ENCODE measurements around the gene ANO1. TPM values are rescaled to one million over a fixed set of nuclear protein-coding genes. Genes with fewer than 3 reads are reported as not detected.

ANO1 gene
- total RNA-seq, 1 donor from 2014 or later: 1.1 TPM

- peak; percentile 57 for DNase-seq (ENCODE audit: low read depth)
- peaks cover 5% of the 10 kb centered on the region for H3K27me3 ChIP-seq (ENCODE audit: control insufficient read depth, insufficient read depth, low read length)
- H3K4me3 ChIP-seq (ENCODE audit: low read depth, low read length): peak overlapping the region; percentile 97
- H3K36me3 ChIP-seq (ENCODE audit: control insufficient read depth, insufficient read depth, low read length): peaks cover 4% of the 10 kb centered on the region
- TF ChIP-seq CTCF (IDR thresholded peaks at IDR 0.05; ENCODE audit: insufficient read depth, low read length, poor library complexity, severe bottlenecking): no peak
Measured at GRCh38 chr11:70203751-70204465, 125.8 kb downstream of the ANO1 start.

- no peak for DNase-seq (ENCODE audit: low read depth)
- no peak for TF ChIP-seq CTCF (IDR thresholded peaks at IDR 0.05; ENCODE audit: insufficient read depth, low read length, poor library complexity, severe bottlenecking)
Measured at GRCh38 chr11:70204466-70204799, 126.3 kb downstream of the ANO1 start.

GRCh38 chr11:70205049-70205725 lies 127.1 kb downstream of the ANO1 start:
- Histone ChIP-seq H3K36me3 (ENCODE audit: control insufficient read depth, insufficient read depth, low read length) (peaks cover 4% of the 10 kb centered on the region), H3K27me3 (ENCODE audit: control insufficient read depth, insufficient read depth, low read length) (no peaks in the 10 kb centered on the region), H3K4me3 (ENCODE audit: low read depth, low read length) (no peak overlapping the region)
- no peak for DNase-seq (ENCODE audit: low read depth)
- no peak for TF ChIP-seq CTCF (IDR thresholded peaks at IDR 0.05; ENCODE audit: insufficient read depth, low read length, poor library complexity, severe bottlenecking)

More at GRCh38 chr11:70204466-70204799, 126.3 kb downstream of the ANO1 start:
- Histone ChIP-seq H3K36me3 (ENCODE audit: control insufficient read depth, insufficient read depth, low read length) (peaks cover 4% of the 10 kb centered on the region), H3K27me3 (ENCODE audit: control insufficient read depth, insufficient read depth, low read length) (peaks cover 3% of the 10 kb centered on the region), H3K4me3 (ENCODE audit: low read depth, low read length) (peak overlapping the region; percentile 97)

GRCh38 chr11:70205766-70206165 lies 127.6 kb downstream of the ANO1 start:
- no peaks in the 10 kb centered on the region for H3K27me3 ChIP-seq (ENCODE audit: control insufficient read depth, insufficient read depth, low read length)
- peaks cover 4% of the 10 kb centered on the region for H3K36me3 ChIP-seq (ENCODE audit: control insufficient read depth, insufficient read depth, low read length)
- TF ChIP-seq CTCF (IDR thresholded peaks at IDR 0.05; ENCODE audit: insufficient read depth, low read length, poor library complexity, severe bottlenecking): no peak
- H3K4me3 ChIP-seq (ENCODE audit: low read depth, low read length): no peak overlapping the region
- DNase-seq (ENCODE audit: low read depth): no peak

- no peak for DNase-seq (ENCODE audit: low read depth)
- Histone ChIP-seq H3K36me3 (ENCODE audit: control insufficient read depth, insufficient read depth, low read length) (peaks cover 4% of the 10 kb centered on the region), H3K27me3 (ENCODE audit: control insufficient read depth, insufficient read depth, low read length) (no peaks in the 10 kb centered on the region), H3K4me3 (ENCODE audit: low read depth, low read length) (no peak overlapping the region)
- TF ChIP-seq CTCF (IDR thresholded peaks at IDR 0.05; ENCODE audit: insufficient read depth, low read length, poor library complexity, severe bottlenecking): no peak
Measured at GRCh38 chr11:70206226-70206981, 128.3 kb downstream of the ANO1 start.
